A673 (cell line): Measurements from ENCODE around the gene SLC5A9.

Experiments used
- EZH2 ChIP-seq: fragments of 200-600 bp; sonication (generic); IDR thresholded peaks from 2 replicates; pipeline ENCODE4 v1.6.1; 2017; ENCODE audit warnings: borderline replicate concordance, low read depth, mild to moderate bottlenecking, mixed read lengths, antibody characterized with exemption, low read length; ENCODE audit not compliant: poor library complexity, severe bottlenecking
- TF ChIP-seq, protein P1 (sequence below): fragments of 300-800, 200-600 bp; sonication (generic); conservative IDR thresholded peaks from 2 replicates; pipeline ENCODE4 v1.5.1; 2017; ENCODE audit warnings: low read depth, mild to moderate bottlenecking, antibody characterized with exemption, low read length, moderate library complexity, mixed read lengths

DNA sequence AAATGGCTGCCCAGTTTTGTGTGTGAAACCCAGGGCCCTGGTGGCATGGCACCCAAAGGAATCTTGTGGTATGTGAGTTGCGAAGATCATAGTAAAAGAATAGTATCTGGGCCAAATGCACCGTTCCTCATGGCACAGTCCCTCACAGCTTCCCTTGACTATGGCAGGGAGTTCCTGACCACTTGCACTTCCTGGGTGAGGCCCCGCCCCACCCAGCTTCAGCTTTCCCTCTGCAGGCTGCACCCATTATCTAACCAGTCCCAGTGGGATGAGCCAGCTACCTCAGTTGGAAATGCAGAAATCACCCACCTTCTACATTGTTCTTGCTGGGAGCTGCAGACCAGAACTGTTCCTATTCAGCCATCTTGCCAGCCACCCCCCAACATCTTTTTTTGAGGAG is 63.0 kb downstream of the SLC5A9 start:
- TF ChIP-seq, protein P1, sequence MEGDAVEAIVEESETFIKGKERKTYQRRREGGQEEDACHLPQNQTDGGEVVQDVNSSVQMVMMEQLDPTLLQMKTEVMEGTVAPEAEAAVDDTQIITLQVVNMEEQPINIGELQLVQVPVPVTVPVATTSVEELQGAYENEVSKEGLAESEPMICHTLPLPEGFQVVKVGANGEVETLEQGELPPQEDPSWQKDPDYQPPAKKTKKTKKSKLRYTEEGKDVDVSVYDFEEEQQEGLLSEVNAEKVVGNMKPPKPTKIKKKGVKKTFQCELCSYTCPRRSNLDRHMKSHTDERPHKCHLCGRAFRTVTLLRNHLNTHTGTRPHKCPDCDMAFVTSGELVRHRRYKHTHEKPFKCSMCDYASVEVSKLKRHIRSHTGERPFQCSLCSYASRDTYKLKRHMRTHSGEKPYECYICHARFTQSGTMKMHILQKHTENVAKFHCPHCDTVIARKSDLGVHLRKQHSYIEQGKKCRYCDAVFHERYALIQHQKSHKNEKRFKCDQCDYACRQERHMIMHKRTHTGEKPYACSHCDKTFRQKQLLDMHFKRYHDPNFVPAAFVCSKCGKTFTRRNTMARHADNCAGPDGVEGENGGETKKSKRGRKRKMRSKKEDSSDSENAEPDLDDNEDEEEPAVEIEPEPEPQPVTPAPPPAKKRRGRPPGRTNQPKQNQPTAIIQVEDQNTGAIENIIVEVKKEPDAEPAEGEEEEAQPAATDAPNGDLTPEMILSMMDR, result no peak
- no peak for TF ChIP-seq EZH2
